ENCODE measurements around the gene PEF1.

Gene PEF1

DNA sequence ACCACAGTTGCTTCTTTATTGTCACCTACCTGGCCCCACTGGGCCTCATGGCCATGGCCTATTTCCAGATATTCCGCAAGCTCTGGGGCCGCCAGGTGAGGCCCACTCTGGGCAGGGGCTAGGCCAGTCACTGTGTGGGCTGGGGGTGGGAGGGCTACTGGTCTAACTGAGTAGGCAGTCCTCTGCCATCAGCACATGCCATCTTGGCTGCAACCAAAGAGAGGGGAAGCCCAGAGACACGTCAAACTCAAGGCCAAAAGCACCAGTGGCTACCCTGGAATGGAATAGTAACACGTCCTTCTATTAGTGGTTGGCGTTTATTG lies 23.2 kb downstream of the PEF1 start:
- intact Hi-C loops (cut with DNase I): no loop called here
- DNase-seq: no peak

DNA sequence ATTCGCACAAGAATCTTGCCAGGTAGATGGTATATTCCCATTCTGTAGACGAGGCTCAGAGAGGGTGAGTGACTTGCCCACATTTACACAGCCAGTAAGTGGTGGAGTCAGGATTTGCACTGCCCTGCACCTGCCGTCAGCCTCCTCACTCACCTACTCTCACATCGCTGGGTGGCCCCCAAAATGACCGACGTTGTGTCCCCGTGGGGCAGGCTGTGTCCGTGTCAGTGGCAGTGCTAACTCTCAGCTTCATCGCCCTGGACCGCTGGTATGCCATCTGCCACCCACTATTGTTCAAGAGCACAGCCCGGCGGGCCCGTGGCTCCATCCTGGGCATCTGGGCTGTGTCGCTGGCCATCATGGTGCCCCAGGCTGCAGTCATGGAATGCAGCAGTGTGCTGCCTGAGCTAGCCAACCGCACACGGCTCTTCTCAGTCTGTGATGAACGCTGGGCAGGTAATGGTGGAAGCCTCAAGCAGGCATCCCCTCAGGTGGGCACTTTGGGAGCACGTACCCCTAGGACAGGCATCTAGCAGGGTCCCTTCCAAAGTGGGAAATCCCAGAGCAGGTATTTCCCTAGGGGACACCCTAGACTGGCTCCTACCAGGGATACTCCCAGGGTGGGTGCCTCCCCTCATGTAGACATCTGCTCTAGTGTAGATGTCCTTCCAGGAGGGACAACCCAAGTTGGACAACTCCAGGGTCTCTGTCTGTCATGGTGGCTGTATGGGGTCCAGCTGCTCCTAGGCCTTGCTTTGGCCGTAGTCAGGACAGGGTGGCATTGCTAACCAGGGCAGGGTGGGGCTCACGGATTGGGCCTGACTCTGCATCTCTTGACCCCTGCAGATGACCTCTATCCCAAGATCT lies 23.8 kb downstream of the PEF1 start:
- no peak for DNase-seq
- intact Hi-C loops (cut with DNase I): no loop called here

DNA sequence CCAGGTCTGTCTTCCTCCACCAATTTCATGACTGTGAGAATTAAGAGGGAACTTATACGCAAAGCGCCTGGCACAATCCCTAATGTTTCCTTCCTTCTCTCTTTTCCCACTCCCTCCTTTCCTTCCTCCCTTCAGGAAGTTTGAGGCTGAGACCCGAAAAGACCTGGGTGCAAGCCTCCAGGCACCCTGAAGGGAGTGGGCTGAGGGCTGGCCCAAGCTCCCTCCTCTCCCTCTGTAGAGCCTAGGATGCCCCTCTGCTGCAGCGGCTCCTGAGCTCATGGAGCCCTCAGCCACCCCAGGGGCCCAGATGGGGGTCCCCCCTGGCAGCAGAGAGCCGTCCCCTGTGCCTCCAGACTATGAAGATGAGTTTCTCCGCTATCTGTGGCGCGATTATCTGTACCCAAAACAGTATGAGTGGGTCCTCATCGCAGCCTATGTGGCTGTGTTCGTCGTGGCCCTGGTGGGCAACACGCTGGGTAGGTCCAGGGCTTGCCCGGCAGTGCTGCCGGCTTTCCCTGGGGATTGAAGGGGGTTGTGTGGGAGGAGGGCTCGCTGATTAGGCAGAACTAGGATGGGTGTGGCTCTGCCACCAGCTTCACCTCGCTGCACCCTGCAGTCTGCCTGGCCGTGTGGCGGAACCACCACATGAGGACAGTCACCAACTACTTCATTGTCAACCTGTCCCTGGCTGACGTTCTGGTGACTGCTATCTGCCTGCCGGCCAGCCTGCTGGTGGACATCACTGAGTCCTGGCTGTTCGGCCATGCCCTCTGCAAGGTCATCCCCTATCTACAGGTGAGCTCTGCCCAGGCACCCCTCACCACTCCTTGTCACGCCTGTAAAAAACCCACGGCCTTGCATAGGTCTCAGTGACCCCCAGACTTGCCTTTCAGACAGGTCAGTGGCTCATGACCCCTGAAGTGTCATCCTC lies 25.5 kb downstream of the PEF1 start:
- DNase-seq: no peak
- intact Hi-C loops (cut with DNase I): no loop called here

DNA sequence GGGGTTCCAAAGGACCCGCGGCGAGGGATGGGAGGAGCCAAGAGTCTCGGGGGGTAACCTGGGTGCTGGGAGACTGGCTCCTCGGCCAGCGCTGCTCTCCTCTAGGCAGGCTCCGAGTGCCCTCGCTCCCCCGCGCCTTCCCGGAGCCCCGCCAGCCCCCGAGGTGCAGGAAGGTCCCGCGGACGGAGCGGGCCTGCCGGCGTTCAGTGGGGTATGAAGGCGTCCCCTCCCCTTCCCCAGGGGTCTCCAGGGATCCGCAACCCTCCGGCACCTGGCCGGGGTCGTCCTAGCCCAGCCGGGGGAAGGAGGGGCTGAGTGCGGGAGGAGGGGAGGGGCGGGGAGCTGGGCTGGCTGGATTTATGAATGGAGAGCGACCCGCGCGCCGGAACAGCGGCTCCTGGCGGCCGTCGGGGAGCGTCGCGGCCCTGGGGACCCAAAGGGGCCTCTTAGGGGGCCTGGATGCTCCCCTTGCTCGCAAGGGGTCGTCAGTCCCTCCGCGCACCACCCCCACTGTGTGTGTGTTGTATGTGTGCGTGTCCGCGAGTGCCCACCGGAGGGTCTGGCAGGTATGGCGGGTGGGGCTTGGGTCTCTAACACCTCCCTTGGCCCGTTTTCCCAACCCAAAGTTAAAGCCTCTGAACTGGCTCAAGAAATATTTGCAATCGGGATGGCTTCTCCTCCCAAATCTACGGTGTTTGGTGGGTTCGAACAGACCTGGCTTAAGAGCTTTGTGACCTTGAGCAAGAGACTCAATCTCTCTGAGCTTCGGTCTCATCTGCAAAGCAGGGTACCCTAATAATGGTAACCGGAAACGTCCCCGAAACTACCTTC lies 26.5 kb downstream of the PEF1 start:
- peak in 13 of 42 donors; percentile 13 to 60 (median 29) for DNase-seq
- intact Hi-C loops (cut with DNase I): no loop called here

DNA sequence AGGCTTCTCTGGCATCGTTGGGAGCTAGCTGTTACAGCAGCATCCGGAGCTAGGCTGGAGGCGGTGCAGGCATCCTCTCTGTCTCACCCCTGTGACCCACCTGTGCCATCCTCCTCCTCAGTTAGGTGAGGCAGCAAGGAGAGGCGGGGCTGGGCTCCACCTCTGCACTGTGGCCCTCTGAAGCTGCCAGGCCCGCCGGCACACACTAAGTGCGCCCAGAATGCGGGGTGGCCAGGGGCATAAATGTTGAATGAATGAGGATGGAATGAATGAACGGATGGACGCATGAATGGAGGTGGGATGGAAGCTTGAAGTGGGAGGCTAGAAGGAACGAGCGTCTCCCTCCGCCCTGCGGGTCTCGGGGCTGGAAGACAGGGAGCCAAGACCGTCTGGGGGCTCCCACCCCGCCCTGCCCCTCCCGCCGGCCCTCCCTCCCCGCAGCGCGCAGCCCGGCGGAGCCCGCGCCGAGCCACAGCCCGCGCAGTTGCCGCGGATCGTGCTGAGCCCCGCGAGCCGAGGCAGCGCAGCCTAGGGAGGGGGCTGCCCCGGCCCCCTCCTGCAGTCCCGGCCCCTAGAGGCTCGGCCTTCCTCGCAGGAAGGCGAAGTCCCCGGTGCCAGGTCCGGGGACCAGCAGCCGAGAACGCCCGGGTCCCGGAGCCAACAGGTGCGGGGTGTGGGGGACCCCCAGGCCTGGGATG lies 27.3 kb downstream of the PEF1 start, which contains the start of gene HCRTR1:
Gene HCRTR1 (plus strand): TSS at position 472 of the 698 bp plus-strand sequence. CDS start 1,504 bp downstream, outside the sequence.
- intact Hi-C loops (cut with DNase I): no loop called here
- DNase-seq: peak in 1 of 42 donors; percentile 35

DNA sequence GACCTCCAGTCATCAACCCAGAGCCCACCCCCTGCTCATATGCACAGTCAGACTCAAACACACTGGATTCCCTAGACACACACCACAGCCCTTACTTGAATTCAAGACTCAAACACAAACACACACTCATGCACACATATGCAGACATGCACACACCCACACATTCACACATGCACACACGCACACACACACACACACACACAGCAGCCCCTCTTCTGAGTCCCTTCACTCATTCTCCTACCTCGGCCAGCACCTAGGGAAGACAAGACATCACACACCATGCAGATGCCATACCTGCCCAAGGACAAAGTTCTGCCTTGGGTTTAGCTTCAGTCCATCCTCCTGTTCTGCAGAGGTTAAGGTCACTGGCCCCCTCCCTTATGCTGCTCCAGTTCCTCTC lies 28.7 kb downstream of the PEF1 start:
- peak in 2 of 42 donors; percentile 7 to 9 for DNase-seq
- intact Hi-C loops (cut with DNase I): no loop called here

DNA sequence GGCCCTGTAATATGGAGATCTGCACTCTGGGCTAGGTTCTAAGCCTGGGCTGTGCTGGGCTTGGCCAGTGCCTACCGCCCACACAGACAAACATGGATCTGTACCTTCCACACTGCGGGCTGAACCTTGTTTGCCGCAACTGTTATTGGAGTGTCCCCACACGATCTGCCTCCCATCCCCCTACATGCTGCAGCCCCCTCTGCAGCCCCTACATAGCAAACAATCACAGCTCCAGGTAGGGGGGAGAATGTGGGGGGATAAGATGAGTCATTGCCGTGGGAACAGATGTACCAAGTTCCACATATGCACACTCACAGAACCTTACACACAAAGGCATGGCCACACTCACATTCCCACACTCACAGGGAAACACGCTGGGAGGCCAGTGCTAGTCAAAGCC lies 29.3 kb downstream of the PEF1 start:
- peak in 2 of 42 donors; percentile 1 to 5 for DNase-seq
- intact Hi-C loops (cut with DNase I): no loop called here

DNA sequence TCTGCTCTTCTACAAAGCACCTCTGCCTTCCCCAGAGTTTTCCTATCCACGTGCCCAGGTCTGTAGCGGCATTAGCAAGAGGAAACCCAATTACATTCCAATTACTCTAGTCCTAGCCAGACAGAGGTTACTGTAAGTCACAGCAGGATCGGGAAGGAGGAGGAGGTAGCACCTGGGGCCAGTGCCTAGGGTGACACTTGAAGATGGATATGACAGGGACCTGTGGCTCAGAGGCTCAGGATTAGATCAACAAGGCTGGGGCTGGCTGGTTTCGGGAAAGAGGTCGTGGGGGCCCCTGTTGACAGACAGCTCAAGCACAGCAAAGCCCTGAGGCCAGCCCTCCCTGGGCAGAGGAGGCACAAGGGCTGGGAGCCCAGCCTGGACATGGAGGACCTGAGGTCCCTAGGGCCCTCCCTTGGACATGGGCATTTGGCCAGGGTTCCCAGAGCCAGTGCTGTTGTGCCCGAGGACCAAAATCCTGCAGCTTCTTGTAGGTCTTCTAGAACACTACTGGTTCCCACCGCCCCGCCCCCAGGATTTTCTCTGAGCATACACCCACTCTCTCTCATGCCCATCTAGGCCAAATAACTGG lies 30.2 kb downstream of the PEF1 start:
- DNase-seq: peak in 3 of 42 donors; percentile 26 to 32 (median 30)
- intact Hi-C loops (cut with DNase I): no loop called here

DNA sequence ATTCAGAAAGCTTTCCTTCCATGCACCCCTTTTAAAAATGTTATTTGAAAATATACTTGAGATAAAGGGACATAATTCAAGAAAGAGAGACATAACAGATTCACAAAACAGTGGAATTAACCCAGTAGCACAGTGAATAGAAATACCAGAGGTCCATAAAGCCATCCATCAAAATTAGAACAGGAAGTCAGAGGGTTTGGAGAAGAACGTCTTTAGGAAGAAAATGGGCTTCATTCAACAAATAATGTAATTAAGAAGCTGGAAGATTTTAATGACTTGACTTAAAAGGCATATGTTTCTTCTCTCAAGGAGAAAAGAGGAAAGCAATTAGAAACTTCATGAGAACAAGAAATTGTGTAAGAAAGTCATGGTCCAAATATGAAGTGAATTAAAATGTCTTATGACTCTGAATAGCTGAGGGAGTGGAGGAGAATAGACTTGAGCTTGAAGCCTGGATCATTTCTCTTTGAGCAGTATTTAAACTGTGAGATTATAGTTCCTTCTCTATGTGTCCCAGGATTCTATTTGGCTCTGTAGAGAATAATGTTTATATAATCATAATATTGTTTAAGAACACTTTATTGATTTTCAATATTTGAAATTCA lies 35.1 kb downstream of the PEF1 start:
- no peak for DNase-seq
- intact Hi-C loops (cut with DNase I): no loop called here

DNA sequence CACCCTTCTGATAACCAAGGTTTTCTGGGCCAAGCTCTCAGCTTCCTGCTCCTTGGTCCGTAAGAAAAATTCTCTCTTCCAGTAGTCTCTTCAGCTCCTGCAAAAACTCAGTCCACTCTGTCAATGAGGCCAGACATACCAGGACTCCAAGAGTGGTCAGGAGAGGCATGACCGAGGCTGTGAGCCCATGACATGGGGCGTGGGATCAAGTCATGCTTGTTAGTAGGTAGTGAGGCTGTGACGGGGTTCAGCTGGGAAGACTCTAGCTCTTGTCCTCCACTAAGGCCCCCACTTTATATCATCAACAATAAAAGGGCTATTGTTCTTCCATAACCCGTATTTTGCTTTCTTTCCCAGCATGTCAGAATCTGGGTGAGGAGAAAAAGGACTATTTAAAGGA lies 37.3 kb downstream of the PEF1 start:
- intact Hi-C loops (cut with DNase I): no loop called here
- DNase-seq: peak in 3 of 42 donors; percentile 9 to 28 (median 22)

DNA sequence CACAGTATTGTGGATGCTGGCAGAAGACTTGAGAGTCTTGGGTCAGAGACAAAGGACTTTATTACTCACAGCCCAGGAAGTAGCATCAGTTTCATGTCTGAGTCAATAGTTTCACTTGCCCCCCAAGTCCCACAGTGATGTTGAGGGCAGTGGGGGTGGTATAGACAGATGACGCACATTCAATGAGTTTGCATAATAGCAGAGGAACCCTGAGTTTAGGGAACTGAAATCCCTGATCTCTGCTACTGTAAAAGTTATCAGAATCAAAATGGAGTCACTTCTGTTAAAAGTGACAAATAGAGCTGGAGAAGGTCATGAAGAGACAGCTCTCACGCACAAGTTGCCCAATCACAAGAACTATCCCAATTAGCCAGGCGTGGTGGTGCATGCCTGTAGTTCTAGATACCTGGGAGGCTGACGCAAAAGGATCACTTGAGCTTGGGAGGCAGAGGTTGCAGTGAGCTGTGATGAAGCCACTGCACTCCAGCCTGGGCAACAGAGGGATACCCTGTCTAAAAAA lies 38.7 kb downstream of the PEF1 start:
- intact Hi-C loops (cut with DNase I): no loop called here
- DNase-seq: no peak

DNA sequence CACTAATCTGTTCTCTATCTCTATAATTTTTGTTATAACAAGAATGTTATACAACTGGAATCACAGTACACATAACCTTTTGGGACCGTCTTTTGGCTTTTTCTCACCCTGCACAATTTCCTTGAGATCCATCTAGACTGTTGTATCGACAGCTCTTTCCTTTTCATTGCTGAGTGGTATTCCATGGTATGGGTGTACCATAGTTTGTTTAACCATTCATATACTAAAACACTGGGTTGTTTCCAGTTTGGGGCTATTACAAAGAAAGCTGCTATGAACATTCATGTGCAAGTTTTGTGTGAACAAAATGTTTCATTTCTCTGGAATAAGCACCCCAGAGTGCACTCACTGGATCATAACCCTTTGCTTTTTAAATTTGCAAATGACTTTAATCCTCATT lies 42.6 kb downstream of the PEF1 start:
- intact Hi-C loops (cut with DNase I): no loop called here
- no peak for DNase-seq

DNA sequence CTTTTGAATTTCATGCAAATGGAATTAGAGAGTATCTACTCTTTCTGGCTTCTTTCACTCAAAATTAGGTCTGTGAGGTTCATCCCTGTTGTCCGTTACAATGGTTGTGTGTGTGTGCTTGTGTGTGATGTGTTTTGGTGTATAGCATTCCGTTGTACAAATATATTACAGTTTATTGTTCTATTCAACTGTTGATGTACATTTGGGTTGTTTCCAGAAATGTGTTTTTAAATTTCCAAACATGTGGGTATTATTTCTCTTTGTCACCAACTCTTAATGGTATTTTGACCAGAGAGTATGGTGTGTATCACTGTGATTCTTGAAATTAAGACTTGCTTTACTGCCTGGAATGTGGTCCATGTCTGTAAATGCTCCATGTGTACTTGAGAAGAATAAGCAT lies 44.0 kb downstream of the PEF1 start:
- intact Hi-C loops (cut with DNase I): no loop called here
- no peak for DNase-seq

DNA sequence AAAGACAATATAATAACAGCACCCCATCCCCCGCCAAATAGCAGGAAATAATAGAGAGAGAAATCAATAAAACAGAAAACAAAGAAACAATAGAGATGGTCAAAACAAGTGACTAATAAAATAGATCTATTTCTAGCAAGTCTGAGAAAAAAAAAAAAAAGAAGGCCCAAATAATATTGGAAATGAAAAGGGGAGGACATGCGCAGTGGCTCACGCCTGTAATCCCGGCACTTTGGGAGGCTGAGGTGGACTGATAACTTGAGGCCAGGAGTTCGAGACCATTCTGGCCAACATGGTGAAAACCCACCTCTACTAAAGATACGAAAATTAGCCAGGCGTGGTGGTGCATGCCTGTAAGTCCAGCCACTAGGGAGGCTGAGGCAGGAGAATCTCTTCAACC lies 45.7 kb downstream of the PEF1 start:
- peak in 4 of 42 donors; percentile 2 to 15 (median 7) for DNase-seq
- intact Hi-C loops (cut with DNase I): no loop called here

DNA sequence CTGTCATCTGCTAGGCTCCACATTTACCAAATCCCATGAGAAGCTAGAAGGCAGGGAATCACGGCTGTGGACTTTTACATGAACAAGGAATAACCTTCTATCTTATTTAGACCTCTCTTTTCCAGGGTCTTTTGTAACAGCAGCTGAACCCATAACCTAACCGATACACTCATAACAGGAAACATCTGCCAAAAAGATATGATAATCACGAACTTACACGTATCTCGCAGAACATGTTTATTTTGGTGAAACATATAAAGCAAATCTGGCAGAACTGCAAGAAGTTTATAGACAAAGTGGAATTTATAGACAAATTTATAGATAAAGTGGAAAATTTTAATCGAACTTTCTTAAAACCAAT lies 48.0 kb downstream of the PEF1 start:
- no peak for DNase-seq
- intact Hi-C loops (cut with DNase I): no loop called here

DNA sequence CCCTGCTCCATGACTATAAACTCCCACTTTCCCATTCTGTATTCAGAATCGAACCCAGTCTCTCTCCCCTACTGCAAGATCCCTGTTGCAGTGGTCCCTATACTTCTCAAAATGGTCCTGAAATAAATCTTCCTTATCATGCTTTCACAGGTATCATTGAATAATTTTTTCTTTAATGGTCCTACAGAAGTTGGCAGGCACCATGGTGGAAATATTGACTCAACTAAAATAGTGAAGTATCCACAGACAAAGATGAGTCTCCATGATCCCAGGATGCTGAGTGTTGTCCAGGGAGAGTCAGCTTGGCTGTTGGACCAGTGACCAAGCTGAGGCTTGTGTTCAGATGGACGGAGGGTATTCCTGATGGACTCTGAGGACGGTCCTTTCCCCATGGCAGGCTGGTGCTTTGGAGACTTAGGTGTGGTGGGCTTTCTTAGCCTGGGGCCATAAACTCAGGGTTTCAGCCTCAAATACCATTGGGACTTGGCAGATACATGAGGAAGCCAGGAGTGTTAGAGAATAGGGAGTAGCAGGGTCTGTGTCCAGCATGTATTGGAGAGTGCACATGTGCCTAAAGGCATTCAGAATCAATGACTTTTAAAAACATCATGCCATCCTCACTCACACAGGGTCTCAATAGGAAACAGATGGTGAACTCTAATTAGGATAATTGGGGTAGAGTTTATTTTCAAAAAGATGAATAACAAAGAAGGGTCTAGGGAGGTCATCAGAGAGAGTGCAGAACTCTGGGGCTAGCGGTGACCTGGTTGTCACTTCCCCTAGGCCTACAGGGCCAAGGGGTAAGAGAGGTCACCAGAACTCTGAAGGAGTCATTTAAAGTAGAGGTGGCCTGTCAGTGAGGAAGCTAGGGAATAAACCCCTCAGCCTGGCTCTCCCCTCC lies 48.6 kb downstream of the PEF1 start:
- intact Hi-C loops (cut with DNase I): no loop called here
- DNase-seq: peak in 4 of 42 donors; percentile 3 to 10 (median 6)

Measured in head of caudate nucleus (tissue), 42 donors.